WTC11 (cell line): ENCODE data around the gene NUDT21. TPM values are rescaled to one million over a fixed set of nuclear protein-coding genes. Genes with fewer than 3 reads are reported as not detected.

Experiments used
- ATAC-seq: fragments of 200-7000 bp; cut with Tn5 transposase; 2 replicates; pipeline ENCODE4 v1.10.0; 2021; ENCODE audit warnings: mild to moderate bottlenecking, moderate library complexity
- CTCF ChIA-PET: fragments of 300-600 bp; sonication (Branson Sonifier 250); formaldehyde crosslinking; loops from one replicate; lab custom pipeline; 2021; ENCODE audit warnings: antibody characterized with exemption; lab: Charles Lee
- POLR2A ChIA-PET: fragments of 350-600 bp; sonication (Branson Sonifier 250); formaldehyde crosslinking; loops from one replicate; lab custom pipeline; 2021; ENCODE audit warnings: antibody characterized with exemption; lab: Charles Lee
- DNase-seq: peaks from one replicate; pipeline ENCODE4 v3.0.0; 2021; ENCODE audit warnings: low spot score
- H3K27ac Mint-ChIP-seq: 2 replicates; pipeline ENCODE4 v1.8.0; 2021; ENCODE audit warnings: mixed read lengths
- H3K27me3 Mint-ChIP-seq: 2 replicates; pipeline ENCODE4 v1.8.0; 2021; ENCODE audit warnings: low read depth, mild to moderate bottlenecking, moderate library complexity, mixed read lengths
- H3K36me3 Mint-ChIP-seq: 2 replicates; pipeline ENCODE4 v1.8.0; 2021; ENCODE audit warnings: mixed read lengths
- H3K4me1 Mint-ChIP-seq: 2 replicates; pipeline ENCODE4 v1.8.0; 2022; ENCODE audit warnings: mixed read lengths
- H3K4me3 Mint-ChIP-seq: 2 replicates; pipeline ENCODE4 v1.8.0; 2021; ENCODE audit warnings: mild to moderate bottlenecking, moderate library complexity, mixed read lengths
- H3K9me3 Mint-ChIP-seq: 2 replicates; pipeline ENCODE4 v1.8.0; 2021; ENCODE audit warnings: mixed read lengths
- ATF1 ChIP-seq: sonication (generic); formaldehyde crosslinking; IDR thresholded peaks from 2 replicates; pipeline ENCODE4 v1.8.1; 2023; ENCODE audit warnings: mild to moderate bottlenecking, moderate library complexity, missing genetic modification reagents
- ETV6 ChIP-seq: sonication (generic); formaldehyde crosslinking; IDR thresholded peaks from 2 replicates; pipeline ENCODE4 v1.8.1; 2022; ENCODE audit warnings: mild to moderate bottlenecking, missing genetic modification reagents
- FOXK1 ChIP-seq: sonication (generic); formaldehyde crosslinking; IDR thresholded peaks from 2 replicates; pipeline ENCODE4 v1.8.0; 2022; ENCODE audit warnings: mild to moderate bottlenecking, moderate library complexity, missing genetic modification reagents
- GABPB1 ChIP-seq: sonication (generic); formaldehyde crosslinking; IDR thresholded peaks from 2 replicates; pipeline ENCODE4 v1.8.1; 2023; ENCODE audit warnings: mild to moderate bottlenecking, missing genetic modification reagents
- IRF2 ChIP-seq: sonication (generic); formaldehyde crosslinking; IDR thresholded peaks from 2 replicates; pipeline ENCODE4 v1.8.0; 2022; ENCODE audit warnings: low read depth, missing genetic modification reagents, borderline replicate concordance
- KAT7 ChIP-seq: sonication (generic); formaldehyde crosslinking; IDR thresholded peaks from 2 replicates; pipeline ENCODE4 v1.8.1; 2023; ENCODE audit warnings: missing genetic modification reagents, mild to moderate bottlenecking, borderline replicate concordance
- NR1H2 ChIP-seq: sonication (generic); formaldehyde crosslinking; IDR thresholded peaks from 2 replicates; pipeline ENCODE4 v1.9.0; 2021; ENCODE audit warnings: mild to moderate bottlenecking, moderate library complexity, missing genetic modification reagents
- NR3C1 ChIP-seq: sonication (generic); formaldehyde crosslinking; conservative IDR thresholded peaks from 2 replicates; pipeline ENCODE4 v1.8.1; 2023; ENCODE audit warnings: low read depth, mild to moderate bottlenecking, missing genetic modification reagents
- OVOL2 ChIP-seq: fragments of 250-450 bp; sonication (Bioruptor Pico); IDR thresholded peaks from 2 replicates; pipeline ENCODE4 v1.9.0; 2021; ENCODE audit warnings: mild to moderate bottlenecking, borderline replicate concordance
- SMAD3 ChIP-seq: sonication (generic); formaldehyde crosslinking; IDR thresholded peaks from 2 replicates; pipeline ENCODE4 v1.8.0; 2022; ENCODE audit warnings: missing genetic modification reagents, mild to moderate bottlenecking, borderline replicate concordance
- TEAD1 ChIP-seq: sonication (generic); formaldehyde crosslinking; IDR thresholded peaks from 2 replicates; pipeline ENCODE4 v1.8.0; 2022; ENCODE audit warnings: mild to moderate bottlenecking, missing genetic modification reagents
- TEAD4 ChIP-seq: sonication (generic); formaldehyde crosslinking; IDR thresholded peaks from 2 replicates; pipeline ENCODE4 v1.8.0; 2022; ENCODE audit warnings: mild to moderate bottlenecking, missing genetic modification reagents
- ZNF396 ChIP-seq: fragments of 250-450 bp; sonication (Bioruptor Pico); IDR thresholded peaks from 2 replicates; pipeline ENCODE4 v1.8.0; 2021; ENCODE audit warnings: mild to moderate bottlenecking, moderate library complexity, borderline replicate concordance
- ZNF423 ChIP-seq: fragments of 250-450 bp; sonication (Bioruptor Pico); IDR thresholded peaks from 2 replicates; pipeline ENCODE4 v2.1.2; 2022; ENCODE audit warnings: mild to moderate bottlenecking, moderate library complexity
- total RNA-seq: library from RNA; stranded (reverse); gene quantifications from 3 replicates; pipeline ENCODE4 v1.2.3, GENCODE V29; 2021
- TF ChIP-seq, protein P1 (sequence below): sonication (generic); formaldehyde crosslinking; IDR thresholded peaks from 2 replicates; pipeline ENCODE4 v1.8.1; 2022; ENCODE audit warnings: mild to moderate bottlenecking, missing genetic modification reagents, moderate library complexity, borderline replicate concordance
- TF ChIP-seq, protein P2 (sequence below): sonication (generic); formaldehyde crosslinking; IDR thresholded peaks from 2 replicates; pipeline ENCODE4 v1.8.1; 2022; ENCODE audit warnings: low read depth, mild to moderate bottlenecking, moderate library complexity, missing genetic modification reagents, borderline replicate concordance
- TF ChIP-seq, protein P3 (sequence below): sonication (generic); formaldehyde crosslinking; conservative IDR thresholded peaks from 2 replicates; pipeline ENCODE4 v1.8.1; 2022; ENCODE audit warnings: mild to moderate bottlenecking, missing genetic modification reagents
- TF ChIP-seq, protein P4 (sequence below): fragments of 200-600 bp; IDR thresholded peaks from 2 replicates; pipeline ENCODE4 v1.8.0; 2022; ENCODE audit warnings: antibody characterized with exemption
- TF ChIP-seq, protein P5 (sequence below): sonication (generic); formaldehyde crosslinking; IDR thresholded peaks from 2 replicates; pipeline ENCODE4 v1.8.1; 2023; ENCODE audit warnings: mild to moderate bottlenecking, missing genetic modification reagents

NUDT21 gene
- total RNA-seq, 1 experiment from 2014 or later = 263 TPM

DNA sequence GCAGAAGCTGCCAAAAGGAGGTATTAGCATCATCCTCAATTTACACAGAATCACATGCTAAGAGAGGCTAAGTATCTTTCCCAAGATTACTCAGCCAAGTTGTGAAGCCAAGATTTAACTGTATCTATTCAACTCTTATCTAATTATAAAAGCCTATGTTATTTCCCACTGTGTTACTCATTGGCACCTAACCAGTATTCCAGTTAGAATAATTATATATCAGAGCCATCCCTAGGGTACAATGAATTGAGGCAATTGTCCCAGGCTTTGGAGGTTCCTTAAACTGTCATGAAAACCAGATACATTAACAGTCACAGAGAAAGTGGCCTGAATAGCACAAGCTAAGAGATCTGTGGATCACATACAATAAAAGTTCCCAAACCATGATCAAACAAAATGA, 14.9 kb downstream of the NUDT21 start:
- Mint-ChIP-seq H3K9me3 (no peaks in the 10 kb centered on the region), H3K4me3 (no peak overlapping the region), H3K27me3 (no peaks in the 10 kb centered on the region), H3K36me3 (peaks cover 59% of the 10 kb centered on the region), H3K4me1 (no peaks in the 10 kb centered on the region), H3K27ac (no peak overlapping the region)
- TF ChIP-seq, protein P1, sequence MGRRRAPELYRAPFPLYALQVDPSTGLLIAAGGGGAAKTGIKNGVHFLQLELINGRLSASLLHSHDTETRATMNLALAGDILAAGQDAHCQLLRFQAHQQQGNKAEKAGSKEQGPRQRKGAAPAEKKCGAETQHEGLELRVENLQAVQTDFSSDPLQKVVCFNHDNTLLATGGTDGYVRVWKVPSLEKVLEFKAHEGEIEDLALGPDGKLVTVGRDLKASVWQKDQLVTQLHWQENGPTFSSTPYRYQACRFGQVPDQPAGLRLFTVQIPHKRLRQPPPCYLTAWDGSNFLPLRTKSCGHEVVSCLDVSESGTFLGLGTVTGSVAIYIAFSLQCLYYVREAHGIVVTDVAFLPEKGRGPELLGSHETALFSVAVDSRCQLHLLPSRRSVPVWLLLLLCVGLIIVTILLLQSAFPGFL = no peak
- TF ChIP-seq, protein P2, sequence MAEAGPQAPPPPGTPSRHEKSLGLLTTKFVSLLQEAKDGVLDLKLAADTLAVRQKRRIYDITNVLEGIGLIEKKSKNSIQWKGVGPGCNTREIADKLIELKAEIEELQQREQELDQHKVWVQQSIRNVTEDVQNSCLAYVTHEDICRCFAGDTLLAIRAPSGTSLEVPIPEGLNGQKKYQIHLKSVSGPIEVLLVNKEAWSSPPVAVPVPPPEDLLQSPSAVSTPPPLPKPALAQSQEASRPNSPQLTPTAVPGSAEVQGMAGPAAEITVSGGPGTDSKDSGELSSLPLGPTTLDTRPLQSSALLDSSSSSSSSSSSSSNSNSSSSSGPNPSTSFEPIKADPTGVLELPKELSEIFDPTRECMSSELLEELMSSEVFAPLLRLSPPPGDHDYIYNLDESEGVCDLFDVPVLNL (CRISPR knock-in tag) = no peak
- TF ChIP-seq GABPB1 (CRISPR knock-in tag) (no peak), NR1H2 (CRISPR knock-in tag) (no peak), SMAD3 (CRISPR knock-in tag) (no peak), TEAD4 (CRISPR knock-in tag) (no peak)
- TF ChIP-seq, protein P3, sequence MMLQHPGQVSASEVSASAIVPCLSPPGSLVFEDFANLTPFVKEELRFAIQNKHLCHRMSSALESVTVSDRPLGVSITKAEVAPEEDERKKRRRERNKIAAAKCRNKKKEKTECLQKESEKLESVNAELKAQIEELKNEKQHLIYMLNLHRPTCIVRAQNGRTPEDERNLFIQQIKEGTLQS (CRISPR knock-in tag) = no peak
- TF ChIP-seq, protein P4, sequence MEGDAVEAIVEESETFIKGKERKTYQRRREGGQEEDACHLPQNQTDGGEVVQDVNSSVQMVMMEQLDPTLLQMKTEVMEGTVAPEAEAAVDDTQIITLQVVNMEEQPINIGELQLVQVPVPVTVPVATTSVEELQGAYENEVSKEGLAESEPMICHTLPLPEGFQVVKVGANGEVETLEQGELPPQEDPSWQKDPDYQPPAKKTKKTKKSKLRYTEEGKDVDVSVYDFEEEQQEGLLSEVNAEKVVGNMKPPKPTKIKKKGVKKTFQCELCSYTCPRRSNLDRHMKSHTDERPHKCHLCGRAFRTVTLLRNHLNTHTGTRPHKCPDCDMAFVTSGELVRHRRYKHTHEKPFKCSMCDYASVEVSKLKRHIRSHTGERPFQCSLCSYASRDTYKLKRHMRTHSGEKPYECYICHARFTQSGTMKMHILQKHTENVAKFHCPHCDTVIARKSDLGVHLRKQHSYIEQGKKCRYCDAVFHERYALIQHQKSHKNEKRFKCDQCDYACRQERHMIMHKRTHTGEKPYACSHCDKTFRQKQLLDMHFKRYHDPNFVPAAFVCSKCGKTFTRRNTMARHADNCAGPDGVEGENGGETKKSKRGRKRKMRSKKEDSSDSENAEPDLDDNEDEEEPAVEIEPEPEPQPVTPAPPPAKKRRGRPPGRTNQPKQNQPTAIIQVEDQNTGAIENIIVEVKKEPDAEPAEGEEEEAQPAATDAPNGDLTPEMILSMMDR = no peak
- CTCF ChIA-PET = no interaction called here
- POLR2A ChIA-PET = no interaction called here
- DNase-seq (no peak), ATAC-seq (no peak)

DNA sequence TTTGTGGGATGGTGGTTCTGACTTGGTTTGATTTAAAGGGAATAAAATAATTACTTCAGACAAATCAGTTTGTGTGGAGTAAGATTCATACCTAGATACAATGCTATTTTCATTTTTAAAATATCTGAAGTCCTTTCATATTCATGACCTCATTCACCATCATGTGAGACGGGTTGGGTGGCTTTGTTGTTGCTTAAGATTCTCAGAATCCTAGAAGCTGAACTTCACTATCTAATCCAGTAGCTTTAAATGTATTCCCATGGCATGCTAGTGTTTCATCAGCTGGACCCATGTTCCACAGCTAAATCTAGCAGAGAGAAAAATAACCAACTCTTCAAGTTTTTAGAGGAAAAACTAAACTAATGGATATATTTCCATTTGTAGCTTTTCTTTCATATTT, 23.0 kb downstream of the NUDT21 start:
- ATAC-seq = no peak
- Mint-ChIP-seq H3K9me3 (no peaks in the 10 kb centered on the region), H3K27me3 (peaks cover 12% of the 10 kb centered on the region), H3K4me1 (peaks cover 17% of the 10 kb centered on the region), H3K4me3 (no peak overlapping the region), H3K27ac (no peak overlapping the region), H3K36me3 (peaks cover 18% of the 10 kb centered on the region)
- TF ChIP-seq ETV6 (CRISPR knock-in tag) = no peak
- no peak for TF ChIP-seq NR3C1
- TF ChIP-seq ZNF423 (CRISPR knock-in tag) = no peak
- POLR2A ChIA-PET = no interaction called here
- CTCF ChIA-PET = interaction anchor here (1.3 kb wide), 1 partner anchor 72 kb away, joined by 3 read pairs; no protein-coding TSS in a partner anchor
- no peak for DNase-seq

DNA sequence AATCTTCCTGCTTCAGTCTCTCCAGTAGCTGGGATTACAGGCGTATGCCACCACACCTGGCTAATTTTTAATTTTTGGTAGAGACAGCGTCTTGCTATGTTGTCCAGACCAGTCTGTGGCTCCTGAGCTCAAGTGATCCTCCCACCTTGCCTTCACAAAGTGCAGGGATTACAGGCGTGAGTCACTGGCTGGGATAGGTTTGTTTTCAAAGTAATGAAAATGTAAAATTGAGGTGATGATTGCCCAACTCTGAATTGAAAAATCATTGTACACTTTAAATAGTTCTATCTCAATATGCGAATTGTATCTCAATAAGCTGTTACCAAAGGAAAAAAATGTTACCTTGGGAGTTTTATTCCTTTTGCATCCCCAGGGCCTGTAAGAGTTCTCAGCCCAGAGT, 24.5 kb downstream of the NUDT21 start:
- ChIA-PET POLR2A (no interaction called here), CTCF (no interaction called here)
- H3K4me3 Mint-ChIP-seq = peak overlapping the region; percentile 62
- peaks cover 14% of the 10 kb centered on the region for H3K27me3 Mint-ChIP-seq
- TF ChIP-seq ZNF396 (no peak), KAT7 (no peak), FOXK1 (CRISPR knock-in tag) (no peak), ATF1 (no peak), TEAD1 (CRISPR knock-in tag) (no peak), OVOL2 (no peak), ZNF423 (CRISPR knock-in tag) (no peak), IRF2 (no peak)
- TF ChIP-seq, protein P5, sequence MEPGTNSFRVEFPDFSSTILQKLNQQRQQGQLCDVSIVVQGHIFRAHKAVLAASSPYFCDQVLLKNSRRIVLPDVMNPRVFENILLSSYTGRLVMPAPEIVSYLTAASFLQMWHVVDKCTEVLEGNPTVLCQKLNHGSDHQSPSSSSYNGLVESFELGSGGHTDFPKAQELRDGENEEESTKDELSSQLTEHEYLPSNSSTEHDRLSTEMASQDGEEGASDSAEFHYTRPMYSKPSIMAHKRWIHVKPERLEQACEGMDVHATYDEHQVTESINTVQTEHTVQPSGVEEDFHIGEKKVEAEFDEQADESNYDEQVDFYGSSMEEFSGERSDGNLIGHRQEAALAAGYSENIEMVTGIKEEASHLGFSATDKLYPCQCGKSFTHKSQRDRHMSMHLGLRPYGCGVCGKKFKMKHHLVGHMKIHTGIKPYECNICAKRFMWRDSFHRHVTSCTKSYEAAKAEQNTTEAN (CRISPR knock-in tag) = no peak
- peaks cover 32% of the 10 kb centered on the region for H3K4me1 Mint-ChIP-seq
- peaks cover 9% of the 10 kb centered on the region; the same call in 1 of the 2 replicates for H3K36me3 Mint-ChIP-seq
- DNase-seq (no peak), ATAC-seq (no peak)
- H3K27ac Mint-ChIP-seq = no peak overlapping the region
- H3K9me3 Mint-ChIP-seq = no peaks in the 10 kb centered on the region
